Activated CD4-positive, alpha-beta T cell treated with anti-CD3 and anti-CD28 coated beads, Interleukin-2, amount 50 U/mL, for 24 hours (primary cell): Measurements from ENCODE around the gene BAG5.

ENCODE experiments used
- DNase-seq, 2 donors: peaks; one replicate each; pipeline ENCODE4 v3.0.0-alpha.2; 2020; ENCODE audit warnings: low read depth in 1 of 2, low spot score in 1 of 2

The BAG5 gene

GRCh38 chr14:103510724-103511693 is 51.4 kb downstream of the BAG5 start:
- DNase-seq, result no peak

GRCh38 chr14:103509864-103510723 is 52.4 kb downstream of the BAG5 start:
- no peak for DNase-seq

- no peak for DNase-seq
Observed at GRCh38 chr14:103508521-103509329, 53.7 kb downstream of the BAG5 start.

- DNase-seq, result no peak
Observed at GRCh38 chr14:103507751-103508150, 54.7 kb downstream of the BAG5 start.
